Measurements from ENCODE around the gene SIGLEC11.
"Not testable (repeated sequence)": the region's sequence is repeated elsewhere in the genome, so short reads cannot be mapped to it uniquely, and the experiment has no call there.

Gene SIGLEC11

DNA sequence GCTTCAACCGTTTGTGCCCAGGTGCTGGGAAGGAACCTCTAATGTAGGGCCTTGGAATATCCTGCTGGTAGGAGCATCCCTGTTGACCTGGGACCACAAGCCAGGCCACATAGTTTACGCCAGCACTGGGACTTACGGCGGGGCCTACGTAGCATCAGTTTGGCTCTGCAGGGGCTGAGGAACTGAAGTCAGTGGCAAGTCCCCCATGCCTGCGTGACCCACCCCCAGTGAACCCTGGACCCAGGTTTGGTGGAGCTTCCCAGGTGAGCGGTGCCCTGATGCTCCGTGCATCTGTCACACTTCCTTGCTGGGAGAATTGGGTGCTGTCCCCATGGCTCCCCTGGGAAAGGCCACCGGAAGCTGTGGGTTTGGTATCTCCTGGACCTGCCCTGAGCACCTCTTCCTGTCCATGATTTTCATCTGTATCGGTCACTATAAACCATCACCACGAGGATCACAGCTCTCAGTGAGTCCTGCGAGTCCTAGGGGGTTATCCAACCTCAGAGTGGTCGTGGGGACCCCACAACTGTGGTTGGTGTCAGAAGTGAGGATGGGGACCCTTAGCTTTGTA, 9.9 kb downstream of the SIGLEC11 start:
- no peak for DNase-seq

DNA sequence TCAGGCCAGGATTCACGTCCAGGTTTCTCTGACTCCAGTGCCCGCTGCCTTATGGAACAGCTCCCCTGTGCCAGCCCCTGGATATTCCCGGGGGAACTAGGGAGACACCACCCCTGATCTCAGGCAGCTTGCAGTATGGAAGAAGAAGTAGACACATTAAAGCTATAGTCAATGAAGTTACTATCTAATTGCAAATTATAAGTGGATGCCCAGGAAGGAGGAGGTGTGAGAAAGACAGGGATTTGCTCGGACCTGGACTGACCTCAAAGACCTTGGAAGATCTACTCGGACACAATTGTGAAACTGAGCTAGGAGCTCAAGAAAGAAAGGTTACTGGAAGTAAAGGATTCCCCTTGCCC, 10.4 kb downstream of the SIGLEC11 start:
- no peak for DNase-seq

DNA sequence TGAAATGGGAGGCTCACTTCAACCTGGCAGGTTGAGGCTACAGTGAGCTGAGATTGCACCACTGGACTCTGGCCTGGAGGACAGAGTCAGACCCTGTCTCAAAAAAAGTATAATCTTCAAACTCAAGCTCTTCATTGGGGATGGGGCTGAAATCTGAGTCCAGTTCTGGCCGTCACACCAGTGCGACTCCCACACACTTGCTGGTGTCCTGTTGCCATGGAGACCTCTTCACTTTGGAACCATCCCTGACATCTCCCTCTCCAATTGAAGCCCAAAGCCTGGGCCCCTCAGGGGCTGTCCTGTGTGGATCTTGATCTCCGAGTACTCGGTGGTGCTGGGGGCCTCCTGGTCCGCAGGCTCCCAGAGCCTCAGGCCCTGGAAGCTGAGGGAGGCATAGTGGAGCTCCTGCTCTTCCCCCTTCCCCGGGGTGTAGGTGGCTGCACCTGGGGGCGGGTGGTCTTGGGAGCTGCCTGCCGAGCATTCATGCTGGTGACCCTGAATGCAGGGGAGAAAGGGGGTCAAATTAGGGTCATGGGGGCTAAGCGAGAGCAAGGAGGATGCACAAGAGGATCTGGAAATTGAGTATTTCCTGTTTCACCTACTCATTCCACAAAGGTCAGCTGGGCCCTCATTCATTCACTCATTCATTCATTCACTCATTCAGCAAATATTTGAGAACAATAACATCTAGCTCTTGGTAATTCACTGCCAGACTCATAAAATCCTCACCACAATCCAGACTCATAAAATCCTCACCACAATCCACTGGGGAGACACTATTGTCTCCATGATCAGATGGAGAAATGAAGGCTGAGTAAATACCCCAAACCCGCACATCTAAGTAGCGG, 11.0 kb downstream of the SIGLEC11 start:
- DNase-seq = no peak

DNA sequence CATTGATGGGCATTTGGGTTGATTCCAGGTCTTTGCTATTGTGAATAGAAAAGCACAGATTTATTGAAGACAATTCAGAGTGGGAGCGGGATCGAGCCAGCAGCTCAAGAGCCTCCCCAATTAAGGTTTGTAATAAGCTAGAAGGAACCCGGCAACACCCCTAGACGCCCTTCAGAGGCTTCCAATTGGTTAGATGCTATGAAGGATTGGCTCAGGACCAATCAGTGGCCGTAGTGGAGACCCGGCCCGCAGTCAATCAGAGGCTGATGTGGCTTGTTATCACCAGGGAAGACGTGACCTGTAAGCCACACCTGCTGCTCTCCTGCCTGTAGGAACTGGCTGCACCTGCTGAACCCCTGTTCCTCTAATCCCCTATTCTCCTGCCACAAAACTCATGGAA, 14.6 kb downstream of the SIGLEC11 start:
- DNase-seq = no peak

DNA sequence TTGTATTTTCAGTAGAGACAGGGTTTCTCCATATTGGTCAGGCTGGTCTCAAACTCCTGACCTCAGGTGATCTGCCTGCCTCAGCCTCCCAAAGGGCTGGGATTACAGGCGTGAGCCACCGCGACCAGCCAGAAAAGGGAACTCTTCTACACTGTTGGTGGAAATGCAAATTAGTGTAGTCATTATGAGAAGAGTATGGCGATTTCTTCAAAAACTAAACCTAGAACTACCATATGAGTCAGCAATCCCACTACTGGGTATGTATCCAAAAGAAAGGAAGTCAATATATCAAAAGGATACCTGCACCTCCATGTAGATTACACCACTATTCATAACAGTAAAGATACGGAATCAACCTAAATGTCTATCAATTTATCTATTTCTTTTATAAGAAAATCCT, 16.4 kb downstream of the SIGLEC11 start:
- not testable (repeated sequence) for DNase-seq

DNA sequence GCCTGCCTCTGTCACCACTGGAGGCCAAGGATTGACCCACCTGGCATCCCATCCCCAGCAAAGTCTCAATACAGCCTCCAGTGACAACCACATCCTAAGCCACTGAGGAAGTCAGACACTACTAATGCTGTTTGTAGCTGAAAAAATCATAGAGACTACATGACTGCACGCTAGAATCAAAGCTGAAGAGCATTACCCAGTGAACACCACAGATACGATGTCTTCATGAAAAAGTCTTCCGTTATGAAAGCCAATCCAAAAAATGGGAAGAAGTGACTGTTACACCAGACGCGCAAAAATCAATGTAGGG, 20.5 kb downstream of the SIGLEC11 start:
- no peak for DNase-seq

DNA sequence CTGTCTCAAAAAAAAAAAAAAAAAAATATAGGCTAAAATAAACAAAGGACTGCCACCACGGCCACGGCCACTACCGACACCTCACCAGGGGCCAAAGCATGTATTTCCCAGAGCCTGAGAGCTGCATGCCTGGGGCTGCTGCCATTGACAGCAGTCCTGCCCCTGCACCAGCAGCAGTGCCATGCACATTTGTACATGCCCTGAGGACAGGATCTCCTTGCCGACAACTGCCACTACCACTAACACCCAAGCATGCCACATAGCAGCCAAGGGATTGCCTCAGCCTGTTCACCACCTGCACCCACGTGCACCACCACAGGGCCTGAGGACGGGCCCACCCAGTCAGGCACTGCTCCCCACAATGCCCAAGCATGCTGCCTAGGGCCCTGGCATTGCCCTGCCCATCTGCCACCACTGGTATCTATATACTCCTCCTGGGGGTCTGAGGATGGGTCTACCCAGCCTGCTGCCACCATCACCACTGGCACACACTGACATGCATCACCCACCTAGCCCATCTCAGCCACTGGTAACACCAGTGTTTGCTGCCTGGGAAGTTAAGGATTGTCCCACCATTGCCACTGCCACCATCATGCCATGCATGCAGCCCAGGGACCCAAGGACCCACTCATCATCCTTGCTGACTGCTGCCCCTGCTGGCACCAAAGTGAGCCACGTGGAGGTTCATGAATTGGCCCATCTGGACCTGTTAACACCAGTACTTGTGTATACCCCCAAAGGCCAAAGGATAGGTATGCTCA, 21.1 kb downstream of the SIGLEC11 start:
- DNase-seq = no peak

DNA sequence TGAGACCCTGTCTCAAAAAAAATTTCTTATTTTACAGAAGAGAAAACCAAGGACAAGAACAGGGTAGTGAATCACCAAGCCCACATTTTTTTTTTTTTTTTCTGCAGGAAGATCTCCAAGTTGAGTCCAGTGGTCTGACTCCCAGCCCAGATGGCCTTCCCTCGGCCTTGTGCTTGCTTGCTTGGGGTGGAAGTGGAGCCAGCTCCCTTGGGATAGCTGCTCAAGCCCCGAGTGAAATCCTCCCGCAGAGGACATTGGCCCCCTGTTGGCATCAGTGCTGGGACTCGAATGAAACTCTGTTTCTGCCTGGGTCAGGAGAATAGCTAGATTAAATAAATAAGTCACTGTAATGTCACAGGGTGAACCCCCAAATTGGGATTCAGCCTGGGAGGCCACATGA, 22.3 kb downstream of the SIGLEC11 start:
- DNase-seq = no peak

DNA sequence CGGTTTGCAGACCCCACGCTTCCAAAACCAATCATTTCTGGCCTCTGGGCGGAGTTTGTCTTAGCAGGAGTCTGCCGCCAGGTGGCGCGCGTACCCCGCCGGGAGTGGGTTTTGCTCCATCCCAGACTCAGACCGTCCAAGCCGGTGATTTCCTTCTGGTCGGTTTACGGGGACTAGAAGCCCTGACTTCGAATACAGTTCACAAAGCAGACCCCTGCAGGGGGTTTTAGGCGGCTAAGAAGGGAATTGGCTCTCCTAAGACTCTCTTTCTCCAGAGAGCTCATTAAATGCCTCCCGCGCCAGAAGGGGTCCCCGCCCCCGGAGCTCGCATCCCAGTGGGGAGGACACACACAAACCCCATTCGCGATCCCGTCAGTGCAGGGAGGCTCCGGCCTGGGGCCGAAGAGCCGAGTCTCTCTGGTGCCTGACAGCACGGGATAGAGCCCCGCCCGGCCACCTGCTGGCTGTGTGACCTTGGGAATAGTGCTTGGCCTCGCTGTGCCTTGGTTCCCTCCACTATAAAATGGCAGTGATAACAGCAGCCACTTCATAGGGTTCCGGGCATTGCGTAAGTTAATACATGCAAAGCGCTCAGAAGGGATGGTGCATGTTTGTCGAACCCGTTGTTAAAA, 23.1 kb downstream of the SIGLEC11 start:
- peak; percentile 42 for DNase-seq

DNA sequence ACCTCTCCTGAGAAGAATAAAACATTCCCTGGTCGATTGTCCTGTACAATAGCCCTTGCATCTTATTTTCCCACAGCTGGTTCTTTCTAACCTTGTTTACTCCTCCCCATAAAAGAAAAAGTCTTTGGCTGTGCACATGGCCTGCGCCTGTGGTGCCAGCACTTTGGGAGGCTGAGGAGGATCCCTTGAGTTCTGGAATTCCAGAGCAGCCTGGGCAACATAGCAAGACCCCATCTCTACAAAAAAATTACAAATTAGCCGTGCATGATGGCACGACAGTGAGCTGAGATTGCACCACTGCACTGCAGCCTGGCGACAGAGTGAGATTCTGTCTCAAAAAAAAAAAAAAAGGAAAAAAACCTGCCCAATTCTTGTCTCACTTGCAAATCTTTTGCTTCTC, 24.4 kb downstream of the SIGLEC11 start:
- DNase-seq = no peak

DNA sequence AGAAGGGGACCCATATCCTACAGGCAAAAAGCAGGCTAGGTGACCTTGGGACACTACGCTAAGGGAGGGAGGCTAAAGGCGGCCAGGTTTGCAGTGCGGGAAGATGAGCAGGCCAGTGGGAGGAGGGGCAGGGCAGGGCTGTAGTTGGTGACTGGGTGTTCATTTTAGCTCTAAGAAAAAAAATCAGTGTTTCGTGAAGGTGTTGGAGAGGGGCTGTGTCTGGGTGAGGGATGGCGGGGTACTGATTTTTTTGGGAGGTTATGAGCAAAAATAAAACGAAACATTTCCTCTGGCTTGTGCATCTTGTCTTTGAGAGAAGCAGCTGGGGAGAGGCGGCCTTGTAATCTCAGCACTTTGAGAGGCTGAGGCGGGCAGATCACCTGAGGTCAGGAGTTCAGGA, 27.3 kb downstream of the SIGLEC11 start:
- no peak for DNase-seq

DNA sequence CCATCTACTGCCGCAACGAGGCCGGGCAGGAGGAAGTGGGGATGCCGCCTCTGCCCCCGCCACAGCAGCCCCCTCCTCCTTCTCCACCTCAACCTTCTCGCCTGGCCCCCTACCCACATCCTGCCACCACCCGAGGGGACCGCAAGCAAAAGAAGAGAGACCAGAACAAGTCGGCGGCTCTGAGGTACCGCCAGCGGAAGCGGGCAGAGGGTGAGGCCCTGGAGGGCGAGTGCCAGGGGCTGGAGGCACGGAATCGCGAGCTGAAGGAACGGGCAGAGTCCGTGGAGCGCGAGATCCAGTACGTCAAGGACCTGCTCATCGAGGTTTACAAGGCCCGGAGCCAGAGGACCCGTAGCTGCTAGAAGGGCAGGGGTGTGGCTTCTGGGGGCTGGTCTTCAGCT, 28.2 kb downstream of the SIGLEC11 start:
- no peak for DNase-seq

DNA sequence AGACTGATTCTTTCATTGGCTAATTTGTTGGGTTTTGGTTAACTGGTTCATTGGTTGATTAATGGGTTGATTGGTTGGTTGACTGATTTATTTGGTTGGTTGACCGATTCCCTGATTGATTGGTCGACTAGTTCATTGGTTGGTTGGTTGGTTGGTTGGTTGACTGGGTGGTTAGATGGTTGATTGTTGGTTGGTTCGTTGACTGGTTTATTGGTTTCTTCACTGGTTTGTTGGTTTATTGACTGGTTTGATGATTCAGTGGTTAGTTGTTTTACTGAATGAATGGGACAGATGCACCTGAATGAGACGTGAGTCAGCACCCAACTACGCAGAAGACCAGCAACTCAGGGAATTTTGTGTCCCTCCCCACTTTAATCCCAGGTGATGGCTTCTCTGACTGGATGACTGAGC, 28.9 kb downstream of the SIGLEC11 start:
- no peak for DNase-seq

DNA sequence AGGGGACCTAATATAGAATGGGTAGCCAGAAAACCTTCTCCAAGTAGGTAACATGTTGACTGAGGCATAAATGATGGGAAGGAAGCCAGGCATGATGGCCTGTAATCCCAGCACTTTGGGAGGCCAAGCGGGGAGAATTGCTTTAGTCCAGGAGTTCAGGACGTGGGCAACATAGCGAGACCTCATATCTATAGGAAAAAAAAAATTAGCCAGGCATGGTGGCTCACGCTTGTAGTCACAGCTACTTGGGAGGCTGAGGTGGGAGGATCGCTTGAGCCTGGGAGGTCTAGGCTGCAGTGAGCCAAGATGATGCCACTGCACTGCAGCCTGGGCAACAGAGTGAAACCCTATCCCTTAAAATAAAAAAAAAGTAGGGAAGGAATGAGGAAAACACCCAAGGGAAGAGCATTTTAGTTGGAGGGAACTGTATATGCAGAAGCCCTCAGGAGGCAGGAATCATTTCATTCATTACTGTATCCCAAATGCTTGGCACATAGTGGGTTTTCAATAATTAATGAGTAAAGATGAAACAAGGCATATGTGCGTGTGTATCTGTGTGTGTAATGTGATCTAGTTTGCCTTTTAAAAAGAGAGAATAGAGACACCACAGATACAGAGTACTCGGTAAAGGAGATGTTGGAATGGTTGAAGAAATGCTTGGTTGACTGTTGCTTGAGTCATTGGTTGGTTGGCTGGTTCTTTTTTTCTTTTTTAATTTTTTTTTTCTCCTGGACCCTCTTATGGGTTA, 29.5 kb downstream of the SIGLEC11 start:
- no peak for DNase-seq

DNA sequence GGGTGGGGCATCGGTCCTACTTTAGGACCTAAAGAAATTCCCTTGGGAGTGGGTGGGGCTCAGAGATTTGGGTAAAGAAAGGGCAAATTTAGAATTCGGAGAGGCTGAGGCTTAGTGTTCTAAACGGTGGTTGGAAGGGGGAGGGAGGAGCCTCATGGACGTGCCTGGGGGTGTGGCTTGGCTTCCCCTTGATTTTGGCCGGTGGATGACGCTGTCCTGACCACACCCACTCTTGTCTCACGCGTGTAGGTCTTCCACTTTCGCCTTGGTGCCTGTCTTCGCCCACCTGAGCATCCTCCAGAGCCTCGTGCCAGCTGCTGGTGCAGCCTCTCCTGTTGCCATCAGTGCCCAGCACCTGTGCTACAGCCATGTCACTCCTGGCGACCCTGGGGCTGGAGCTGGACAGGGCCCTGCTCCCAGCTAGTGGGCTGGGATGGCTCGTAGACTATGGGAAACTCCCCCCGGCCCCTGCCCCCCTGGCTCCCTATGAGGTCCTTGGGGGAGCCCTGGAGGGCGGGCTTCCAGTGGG, 30.4 kb downstream of the SIGLEC11 start:
- no peak for DNase-seq

DNA sequence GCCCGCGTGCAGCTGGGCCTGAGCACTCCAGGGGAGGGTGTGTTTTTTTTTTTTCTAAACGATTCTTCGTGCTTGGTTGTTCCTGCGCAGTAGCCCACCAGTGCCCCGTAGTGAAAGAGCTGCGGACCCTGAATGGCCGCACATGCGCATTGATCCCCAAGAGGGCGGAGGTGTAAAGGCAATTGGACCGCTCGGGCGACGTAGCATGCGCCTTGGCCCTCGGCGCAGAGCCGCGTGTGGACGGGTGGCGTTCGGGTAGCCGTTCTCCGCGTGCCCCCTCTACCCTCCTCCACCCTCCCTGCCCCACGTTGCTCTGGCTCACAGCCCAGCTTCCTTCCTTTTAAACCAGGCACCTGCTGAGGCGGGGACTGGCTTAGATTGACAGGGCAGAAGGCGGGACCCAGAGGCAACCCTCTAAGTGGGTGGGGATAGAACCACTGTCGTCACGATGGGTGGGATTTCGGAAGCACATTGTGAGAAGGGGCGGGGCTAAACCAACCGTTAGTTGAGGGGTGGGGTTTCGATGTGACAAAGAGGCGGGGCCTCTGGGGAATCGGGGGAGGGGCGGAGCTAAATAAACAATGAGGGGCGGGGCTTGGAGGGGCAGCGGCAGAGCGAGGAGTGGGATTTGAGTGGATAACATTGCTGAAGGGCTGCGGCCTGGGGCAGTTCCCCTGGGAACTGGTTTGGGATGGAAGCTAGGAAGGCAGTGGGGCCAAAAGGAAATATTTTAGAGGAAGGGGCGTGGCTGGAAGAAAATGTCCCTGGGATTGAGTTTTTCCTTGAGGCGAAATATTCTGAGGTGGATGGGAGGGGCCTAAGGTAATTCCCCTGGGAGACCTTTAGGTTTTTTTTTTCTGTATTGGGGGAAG, 31.1 kb downstream of the SIGLEC11 start:
- DNase-seq = peak; percentile 69

DNA sequence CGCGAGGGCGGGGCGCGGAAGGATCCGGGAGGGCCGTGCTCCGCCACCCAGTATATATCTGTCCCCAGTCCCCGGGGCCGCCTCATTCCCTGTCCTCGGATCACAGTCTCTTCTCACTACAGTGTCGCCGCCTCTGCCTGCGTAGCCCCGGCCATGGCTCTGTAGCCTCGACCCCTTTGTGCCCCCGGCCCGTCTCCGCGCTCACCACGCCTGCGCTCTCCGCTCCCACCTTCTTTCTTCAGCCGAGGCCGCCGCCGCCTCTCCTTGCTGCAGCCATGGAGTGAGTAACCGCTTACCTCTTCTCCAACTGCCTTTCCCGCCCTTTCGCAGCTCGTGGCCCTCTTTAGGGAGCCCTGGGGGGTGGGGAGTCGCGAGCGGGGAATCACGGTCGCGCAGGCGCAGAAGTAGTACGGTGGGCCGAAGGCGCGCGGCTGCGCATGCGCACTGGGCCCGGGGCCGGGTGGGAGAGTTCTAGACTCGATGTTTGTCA, 31.8 kb downstream of the SIGLEC11 start, which contains the start of the genes ATF5 and NUP62:
ATF5 (plus strand) TSS at position 85 of the 490 bp plus-strand sequence. CDS start 1,646 bp downstream, outside the sequence.
NUP62 (minus strand) TSS at position 384 of the 490 bp plus-strand sequence. CDS start 19,697 bp downstream, outside the sequence.
- peak; percentile 69 for DNase-seq

DNA sequence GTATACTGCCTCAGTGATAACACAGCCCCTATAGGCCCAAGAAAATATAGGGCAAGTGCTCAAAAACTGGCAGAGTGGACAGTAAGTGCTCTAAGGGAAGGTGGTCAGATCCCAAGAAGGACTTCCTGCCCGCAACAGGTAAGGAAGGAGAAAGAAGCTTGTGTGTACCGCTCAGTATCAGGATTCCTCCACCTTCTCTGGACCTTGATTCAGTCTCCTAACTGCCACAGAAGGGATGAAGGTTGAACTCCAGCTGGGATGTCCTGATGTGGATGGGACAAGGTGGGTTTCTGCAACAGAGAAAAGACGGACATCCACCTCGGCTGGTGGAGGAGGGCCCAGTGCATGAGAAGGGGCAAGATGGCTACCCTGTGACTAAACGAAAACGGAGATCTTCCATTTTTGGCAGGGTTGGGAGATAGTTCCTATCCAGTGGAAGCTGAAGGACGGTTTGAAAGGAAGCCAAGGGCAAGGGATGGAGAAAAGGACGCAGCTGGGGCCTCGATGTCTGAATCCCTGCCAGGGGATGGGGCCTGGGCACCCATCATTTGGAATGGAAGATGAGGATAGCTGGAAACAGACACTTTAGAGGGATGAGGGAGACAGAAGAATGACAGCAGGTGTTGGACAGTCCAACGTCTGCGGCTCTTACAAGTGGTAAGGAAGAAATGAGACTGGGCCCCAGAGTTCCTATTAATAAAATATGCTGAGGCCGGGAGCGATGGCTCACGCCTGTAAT, 33.3 kb downstream of the SIGLEC11 start:
- no peak for DNase-seq

DNA sequence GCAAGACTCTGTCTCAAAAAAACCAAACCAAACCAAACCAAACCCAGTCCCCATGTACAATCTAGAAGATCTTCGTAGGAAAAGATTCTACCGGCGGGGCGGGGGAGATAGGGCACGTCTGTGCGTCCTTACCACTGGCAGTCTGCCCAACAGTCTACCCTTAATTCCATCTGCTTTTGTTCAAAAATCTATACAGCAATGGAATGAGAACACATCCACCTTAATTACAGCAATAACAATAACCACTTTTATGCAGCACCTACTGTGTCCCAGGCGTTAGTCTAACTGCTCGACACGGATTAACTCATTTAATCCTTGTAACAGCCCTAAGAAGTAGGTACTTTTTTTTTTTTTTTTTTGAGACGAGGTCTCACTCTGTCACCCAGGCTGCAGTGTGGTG, 34.5 kb downstream of the SIGLEC11 start:
- no peak for DNase-seq

DNA sequence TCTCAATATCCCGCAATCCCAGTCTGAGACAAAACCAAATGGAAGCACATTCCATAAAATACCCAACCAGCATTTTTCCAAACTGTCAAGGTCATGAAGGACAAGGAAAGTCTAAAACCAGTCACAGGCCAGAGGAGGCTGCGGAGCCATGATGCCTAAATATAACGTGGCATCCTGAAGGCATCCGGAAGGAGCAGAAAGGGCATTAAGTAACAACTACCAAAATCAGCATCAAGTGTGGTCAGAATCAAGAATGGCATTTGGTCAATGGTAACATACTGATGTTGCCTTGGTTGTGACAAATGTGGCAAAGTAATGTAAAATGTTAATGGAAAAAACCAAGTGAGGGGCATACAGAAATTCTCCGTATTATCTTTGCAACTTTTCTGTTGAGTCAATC, 35.5 kb downstream of the SIGLEC11 start:
- no peak for DNase-seq

DNA sequence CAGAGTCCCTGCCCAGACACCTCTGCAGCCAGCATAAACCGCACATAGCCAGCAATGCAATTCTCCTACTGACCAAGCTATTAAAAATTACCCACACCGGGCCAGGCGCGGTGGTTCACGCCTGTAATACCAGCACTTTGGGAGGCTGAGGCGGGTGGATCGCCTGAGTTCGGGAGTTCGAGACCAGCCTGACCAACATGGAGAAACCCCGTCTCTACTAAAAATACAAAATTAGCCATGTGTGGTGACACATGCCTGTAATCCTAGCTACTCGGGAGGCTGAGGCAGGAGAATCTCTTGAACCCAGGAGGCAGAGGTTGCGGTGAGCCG, 36.1 kb downstream of the SIGLEC11 start:
- DNase-seq = not testable (repeated sequence)

All from GOT3 (cell line).